Uterus (tissue), 4 donors: Measurements from ENCODE around the gene NYAP1. TPM values are rescaled to one million over a fixed set of nuclear protein-coding genes. Genes with fewer than 3 reads are reported as not detected.
"Not testable (repeated sequence)": the region's sequence is repeated elsewhere in the genome, so short reads cannot be mapped to it uniquely, and the experiment has no call there.

Source experiments
- DNase-seq, 2 donors: peaks; one replicate each; pipeline ENCODE4 v3.0.0-alpha.2; 2019 to 2020
- H3K27ac ChIP-seq, 2 donors: fragments of 200-600 bp; sonication (generic); 1 replicate in 1 of 2; 2 replicates in 1 of 2; pipeline ENCODE4 v1.5.1; 2016 to 2018
- H3K27me3 ChIP-seq, 2 donors: fragments of 200-600 bp; sonication (generic); one replicate each; pipeline ENCODE4 v1.5.1; 2018 to 2019; ENCODE audit warnings: control low read depth in 1 of 2
- H3K36me3 ChIP-seq, 2 donors: fragments of 200-600 bp; sonication (generic); one replicate each; pipeline ENCODE4 v1.5.1; 2019; ENCODE audit warnings: control low read depth in 1 of 2
- H3K4me1 ChIP-seq, 2 donors: fragments of 200-600 bp; sonication (generic); one replicate each; pipeline ENCODE4 v1.5.1; 2018 to 2019; ENCODE audit warnings: control low read depth in 1 of 2
- H3K4me3 ChIP-seq, 2 donors: fragments of 200-600 bp; sonication (generic); 1 replicate in 1 of 2; 2 replicates in 1 of 2; pipeline ENCODE4 v1.5.1; 2018 to 2019; ENCODE audit warnings: mild to moderate bottlenecking in 1 of 2
- H3K9me3 ChIP-seq, 2 donors: fragments of 200-600 bp; sonication (generic); one replicate each; pipeline ENCODE4 v1.5.1; 2019; ENCODE audit warnings: control low read depth in 1 of 2
- CTCF ChIP-seq, 4 experiments: fragments of 200-600 bp in 2 of 4; fragments of 450-650 bp in 2 of 4; sonication (generic) in 2 of 4; IDR thresholded peaks; one replicate each; pipeline ENCODE4 v1.5.1; 2016 to 2019; ENCODE audit warnings: antibody characterized with exemption in 4 of 4, mild to moderate bottlenecking in 2 of 4, moderate library complexity in 1 of 4
- POLR2A ChIP-seq, 2 donors: fragments of 450-650 bp; IDR thresholded peaks; one replicate each; pipeline ENCODE4 v1.6.1; 2016; ENCODE audit warnings: antibody characterized with exemption in 2 of 2, mild to moderate bottlenecking in 1 of 2, moderate library complexity in 1 of 2
- intact Hi-C: fragments of 100-400 bp; cut with DNase I; formaldehyde crosslinking; loops from one replicate; pipeline ENCODE4 v1.15.1; 2023; ENCODE audit warnings: low total_unique reads
- total RNA-seq, 4 donors: library from RNA; depleted of rRNA in 3 of 4; stranded (reverse); fragments of >200 nt in 3 of 4; gene quantifications; one replicate each; pipeline versions ENCODE4 v1.1.0 to v1.2.4, GENCODE V29; 2014 to 2023
- donor health status: DM: yes; HTN: yes; CAD: no.

Gene NYAP1
- total RNA-seq, 4 donors from 2014 or later, result 0.29 to 6.5 (median 2.4) TPM

GRCh38 chr7:100438172-100438571 is 45.6 kb upstream of the NYAP1 start:
- Histone ChIP-seq H3K9me3 (no peaks in the 10 kb centered on the region), H3K27me3 (no peaks in the 10 kb centered on the region), H3K4me3 (no peak overlapping the region), H3K4me1 (peaks cover 7 to 8% of the 10 kb centered on the region in 2 donors), H3K36me3 (no peaks in the 10 kb centered on the region), H3K27ac (no peak overlapping the region)
- DNase-seq, result no peak
- intact Hi-C loops, result no loop called here
- TF ChIP-seq POLR2A (IDR thresholded peaks at IDR 0.05) (no peak), CTCF (IDR thresholded peaks at IDR 0.05) (no peak)

GRCh38 chr7:100438731-100439130 is 45.0 kb upstream of the NYAP1 start:
- H3K9me3 ChIP-seq, H3K4me1 ChIP-seq, H3K27ac ChIP-seq, intact Hi-C loops, H3K36me3 ChIP-seq, H3K27me3 ChIP-seq, H3K4me3 ChIP-seq: not testable (repeated sequence)
- DNase-seq, result peak; percentile 7 to 8

- H3K27me3 ChIP-seq, intact Hi-C loops, H3K4me3 ChIP-seq, H3K36me3 ChIP-seq, H3K4me1 ChIP-seq, H3K9me3 ChIP-seq, H3K27ac ChIP-seq: not testable (repeated sequence)
- peak; percentile 4 to 7 for DNase-seq
Measured at GRCh38 chr7:100439244-100439643, 44.5 kb upstream of the NYAP1 start.

- Histone ChIP-seq H3K36me3 (no peaks in the 10 kb centered on the region), H3K27ac (no peak overlapping the region), H3K4me3 (no peak overlapping the region), H3K27me3 (no peaks in the 10 kb centered on the region), H3K9me3 (no peaks in the 10 kb centered on the region), H3K4me1 (no peaks in the 10 kb centered on the region)
- peak in 1 of 2 donors; percentile 12 for DNase-seq
- intact Hi-C loops, result no loop called here
- TF ChIP-seq POLR2A (IDR thresholded peaks at IDR 0.05) (no peak), CTCF (IDR thresholded peaks at IDR 0.05) (no peak)
Measured at GRCh38 chr7:100441641-100442535, 41.8 kb upstream of the NYAP1 start.

- H3K27ac ChIP-seq, result peak overlapping the region in 1 of 2 donors; percentile 75
- DNase-seq, result peak in 1 of 2 donors; percentile 11
- intact Hi-C loops, result no loop called here
- no peaks in the 10 kb centered on the region for H3K9me3 ChIP-seq
- H3K27me3 ChIP-seq, result no peaks in the 10 kb centered on the region
- H3K36me3 ChIP-seq, result no peaks in the 10 kb centered on the region
- TF ChIP-seq CTCF (IDR thresholded peaks at IDR 0.05) (no peak), POLR2A (IDR thresholded peaks at IDR 0.05) (no peak)
- no peaks in the 10 kb centered on the region for H3K4me1 ChIP-seq
- no peak overlapping the region for H3K4me3 ChIP-seq
Measured at GRCh38 chr7:100443096-100443840, 40.5 kb upstream of the NYAP1 start.
